ENCODE results near the gene FLOT1. TPM values are rescaled to one million over a fixed set of nuclear protein-coding genes. Genes with fewer than 3 reads are reported as not detected.
A peak's percentile ranks its signal among the peaks of the same experiment; 100 is the strongest.

The FLOT1 gene
- total and polyA plus RNA-seq, 2 of the 13 experiments (the other 11 are each of a cell fraction or from before 2014, with no cell fraction given), result 82.3 to 130 TPM

DNA sequence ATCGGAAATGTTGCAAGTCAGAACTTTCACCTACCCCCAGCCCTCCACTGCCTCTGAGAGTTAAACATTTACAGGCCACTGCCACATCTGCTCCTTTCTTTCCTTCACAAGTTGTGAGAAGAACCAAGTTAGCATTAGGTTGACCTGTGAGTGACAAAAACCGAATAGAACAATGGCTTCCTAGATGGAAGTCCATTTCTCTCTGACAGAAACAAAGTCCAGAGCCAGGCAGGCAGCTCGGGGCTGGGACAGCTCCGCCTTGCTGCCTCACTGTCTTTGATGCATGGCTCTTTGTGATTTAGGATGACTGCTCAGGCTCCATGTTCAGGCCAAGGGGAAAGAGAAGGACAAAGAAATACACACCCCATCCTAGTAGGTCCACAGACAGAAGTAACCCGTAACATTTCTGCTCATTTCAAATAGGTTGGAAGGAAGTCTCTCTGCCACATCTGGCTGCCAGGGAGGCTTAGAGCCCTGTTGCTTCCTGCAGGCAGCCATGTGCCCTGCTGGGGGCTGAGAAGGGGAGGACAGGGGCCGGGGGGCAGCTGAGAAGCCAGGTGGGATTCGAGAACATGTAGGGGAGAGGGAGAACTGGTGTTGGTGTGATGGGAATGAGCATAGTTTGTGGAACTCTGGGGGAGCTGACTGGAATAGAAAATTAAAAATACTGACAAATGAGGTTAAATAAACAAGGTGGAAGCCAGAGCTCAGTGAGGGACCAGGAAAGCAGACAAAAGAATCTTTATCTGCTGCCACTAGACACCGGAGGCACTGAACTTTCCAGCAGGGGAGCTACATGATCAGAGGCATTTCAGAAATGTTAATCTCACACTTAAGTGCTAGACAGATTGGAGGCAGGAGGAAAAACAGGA, 21.4 kb upstream of the FLOT1 start (continued):
- TF ChIP-seq, protein P1, sequence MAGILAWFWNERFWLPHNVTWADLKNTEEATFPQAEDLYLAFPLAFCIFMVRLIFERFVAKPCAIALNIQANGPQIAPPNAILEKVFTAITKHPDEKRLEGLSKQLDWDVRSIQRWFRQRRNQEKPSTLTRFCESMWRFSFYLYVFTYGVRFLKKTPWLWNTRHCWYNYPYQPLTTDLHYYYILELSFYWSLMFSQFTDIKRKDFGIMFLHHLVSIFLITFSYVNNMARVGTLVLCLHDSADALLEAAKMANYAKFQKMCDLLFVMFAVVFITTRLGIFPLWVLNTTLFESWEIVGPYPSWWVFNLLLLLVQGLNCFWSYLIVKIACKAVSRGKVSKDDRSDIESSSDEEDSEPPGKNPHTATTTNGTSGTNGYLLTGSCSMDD (CRISPR knock-in tag; IDR thresholded peaks at IDR 0.05), result no peak
- TF ChIP-seq HNRNPH1 (optimal IDR thresholded peaks at IDR 0.05; ENCODE audit: low read depth, low read length), result no peak
- peak; percentile 44; the same call in 1 of the 2 replicates for TF ChIP-seq SNAI1 (CRISPR knock-in tag; IDR thresholded peaks at IDR 0.05; ENCODE audit: borderline replicate concordance)
- TF ChIP-seq, protein P2, sequence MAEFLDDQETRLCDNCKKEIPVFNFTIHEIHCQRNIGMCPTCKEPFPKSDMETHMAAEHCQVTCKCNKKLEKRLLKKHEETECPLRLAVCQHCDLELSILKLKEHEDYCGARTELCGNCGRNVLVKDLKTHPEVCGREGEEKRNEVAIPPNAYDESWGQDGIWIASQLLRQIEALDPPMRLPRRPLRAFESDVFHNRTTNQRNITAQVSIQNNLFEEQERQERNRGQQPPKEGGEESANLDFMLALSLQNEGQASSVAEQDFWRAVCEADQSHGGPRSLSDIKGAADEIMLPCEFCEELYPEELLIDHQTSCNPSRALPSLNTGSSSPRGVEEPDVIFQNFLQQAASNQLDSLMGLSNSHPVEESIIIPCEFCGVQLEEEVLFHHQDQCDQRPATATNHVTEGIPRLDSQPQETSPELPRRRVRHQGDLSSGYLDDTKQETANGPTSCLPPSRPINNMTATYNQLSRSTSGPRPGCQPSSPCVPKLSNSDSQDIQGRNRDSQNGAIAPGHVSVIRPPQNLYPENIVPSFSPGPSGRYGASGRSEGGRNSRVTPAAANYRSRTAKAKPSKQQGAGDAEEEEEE (CRISPR knock-in tag; IDR thresholded peaks at IDR 0.05; ENCODE audit: borderline replicate concordance), result no peak
- TF ChIP-seq, protein P3, sequence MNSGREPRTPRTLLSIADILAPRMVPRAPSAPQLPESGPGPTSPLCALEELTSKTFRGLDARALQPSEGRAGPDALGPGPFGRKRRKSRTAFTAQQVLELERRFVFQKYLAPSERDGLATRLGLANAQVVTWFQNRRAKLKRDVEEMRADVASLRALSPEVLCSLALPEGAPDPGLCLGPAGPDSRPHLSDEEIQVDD (CRISPR knock-in tag; IDR thresholded peaks at IDR 0.05; ENCODE audit: borderline replicate concordance), result no peak
- peak; percentile 18 for TF ChIP-seq KLF11 (CRISPR knock-in tag; IDR thresholded peaks at IDR 0.05)
- 0 out of 2 replicates have a peak, but pooled peaks have one; percentile 41 for TF ChIP-seq KLF13 (CRISPR knock-in tag; IDR thresholded peaks at IDR 0.05)
- TF ChIP-seq ZNF496 (CRISPR knock-in tag; IDR thresholded peaks at IDR 0.05; ENCODE audit: insufficient replicate concordance), result no peak
- TF ChIP-seq ZNF101 (CRISPR knock-in tag; IDR thresholded peaks at IDR 0.05; ENCODE audit: borderline replicate concordance, low read depth), result no peak
- TF ChIP-seq, protein P4, sequence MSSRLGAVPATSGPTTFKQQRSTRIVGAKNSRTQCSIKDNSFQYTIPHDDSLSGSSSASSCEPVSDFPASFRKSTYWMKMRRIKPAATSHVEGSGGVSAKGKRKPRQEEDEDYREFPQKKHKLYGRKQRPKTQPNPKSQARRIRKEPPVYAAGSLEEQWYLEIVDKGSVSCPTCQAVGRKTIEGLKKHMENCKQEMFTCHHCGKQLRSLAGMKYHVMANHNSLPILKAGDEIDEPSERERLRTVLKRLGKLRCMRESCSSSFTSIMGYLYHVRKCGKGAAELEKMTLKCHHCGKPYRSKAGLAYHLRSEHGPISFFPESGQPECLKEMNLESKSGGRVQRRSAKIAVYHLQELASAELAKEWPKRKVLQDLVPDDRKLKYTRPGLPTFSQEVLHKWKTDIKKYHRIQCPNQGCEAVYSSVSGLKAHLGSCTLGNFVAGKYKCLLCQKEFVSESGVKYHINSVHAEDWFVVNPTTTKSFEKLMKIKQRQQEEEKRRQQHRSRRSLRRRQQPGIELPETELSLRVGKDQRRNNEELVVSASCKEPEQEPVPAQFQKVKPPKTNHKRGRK (CRISPR knock-in tag; IDR thresholded peaks at IDR 0.05), result 0 out of 2 replicates have a peak, but pooled peaks have one; percentile 20
- TF ChIP-seq MXD4 (CRISPR knock-in tag; IDR thresholded peaks at IDR 0.05), result peak; percentile 22; the same call in 1 of the 2 replicates
- TF ChIP-seq, protein P5, sequence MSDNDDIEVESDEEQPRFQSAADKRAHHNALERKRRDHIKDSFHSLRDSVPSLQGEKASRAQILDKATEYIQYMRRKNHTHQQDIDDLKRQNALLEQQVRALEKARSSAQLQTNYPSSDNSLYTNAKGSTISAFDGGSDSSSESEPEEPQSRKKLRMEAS (IDR thresholded peaks at IDR 0.05), result peak; percentile 55
- TF ChIP-seq, protein P6, sequence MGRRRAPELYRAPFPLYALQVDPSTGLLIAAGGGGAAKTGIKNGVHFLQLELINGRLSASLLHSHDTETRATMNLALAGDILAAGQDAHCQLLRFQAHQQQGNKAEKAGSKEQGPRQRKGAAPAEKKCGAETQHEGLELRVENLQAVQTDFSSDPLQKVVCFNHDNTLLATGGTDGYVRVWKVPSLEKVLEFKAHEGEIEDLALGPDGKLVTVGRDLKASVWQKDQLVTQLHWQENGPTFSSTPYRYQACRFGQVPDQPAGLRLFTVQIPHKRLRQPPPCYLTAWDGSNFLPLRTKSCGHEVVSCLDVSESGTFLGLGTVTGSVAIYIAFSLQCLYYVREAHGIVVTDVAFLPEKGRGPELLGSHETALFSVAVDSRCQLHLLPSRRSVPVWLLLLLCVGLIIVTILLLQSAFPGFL (CRISPR knock-in tag; IDR thresholded peaks at IDR 0.05), result no peak
- no peak; the same call in 1 of the 2 replicates for TF ChIP-seq ZNF567 (CRISPR knock-in tag; IDR thresholded peaks at IDR 0.05; ENCODE audit: borderline replicate concordance)
- TF ChIP-seq KDM5B (CRISPR knock-in tag; IDR thresholded peaks at IDR 0.05; ENCODE audit: borderline replicate concordance), result peak; percentile 37; the same call in 1 of the 2 replicates
- TF ChIP-seq SRSF4 (IDR thresholded peaks at IDR 0.05; ENCODE audit: low read depth, low read length, poor library complexity, severe bottlenecking), result no peak
- TF ChIP-seq, protein P7, sequence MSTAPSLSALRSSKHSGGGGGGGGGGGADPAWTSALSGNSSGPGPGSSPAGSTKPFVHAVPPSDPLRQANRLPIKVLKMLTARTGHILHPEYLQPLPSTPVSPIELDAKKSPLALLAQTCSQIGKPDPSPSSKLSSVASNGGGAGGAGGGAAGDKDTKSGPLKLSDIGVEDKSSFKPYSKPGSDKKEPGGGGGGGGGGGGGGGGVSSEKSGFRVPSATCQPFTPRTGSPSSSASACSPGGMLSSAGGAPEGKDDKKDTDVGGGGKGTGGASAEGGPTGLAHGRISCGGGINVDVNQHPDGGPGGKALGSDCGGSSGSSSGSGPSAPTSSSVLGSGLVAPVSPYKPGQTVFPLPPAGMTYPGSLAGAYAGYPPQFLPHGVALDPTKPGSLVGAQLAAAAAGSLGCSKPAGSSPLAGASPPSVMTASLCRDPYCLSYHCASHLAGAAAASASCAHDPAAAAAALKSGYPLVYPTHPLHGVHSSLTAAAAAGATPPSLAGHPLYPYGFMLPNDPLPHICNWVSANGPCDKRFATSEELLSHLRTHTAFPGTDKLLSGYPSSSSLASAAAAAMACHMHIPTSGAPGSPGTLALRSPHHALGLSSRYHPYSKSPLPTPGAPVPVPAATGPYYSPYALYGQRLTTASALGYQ (CRISPR knock-in tag; IDR thresholded peaks at IDR 0.05), result peak; percentile 3
- TF ChIP-seq, protein P8, sequence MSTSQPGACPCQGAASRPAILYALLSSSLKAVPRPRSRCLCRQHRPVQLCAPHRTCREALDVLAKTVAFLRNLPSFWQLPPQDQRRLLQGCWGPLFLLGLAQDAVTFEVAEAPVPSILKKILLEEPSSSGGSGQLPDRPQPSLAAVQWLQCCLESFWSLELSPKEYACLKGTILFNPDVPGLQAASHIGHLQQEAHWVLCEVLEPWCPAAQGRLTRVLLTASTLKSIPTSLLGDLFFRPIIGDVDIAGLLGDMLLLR (CRISPR knock-in tag; IDR thresholded peaks at IDR 0.05), result no peak
